Upper lobe of left lung (tissue), 4 donors: Measurements from ENCODE around the gene PRPS2.

Source experiments
- EP300 ChIP-seq, 4 donors: sonication (generic); formaldehyde crosslinking; IDR thresholded peaks; one replicate each; pipeline ENCODE4 v1.5.1; 2017; ENCODE audit warnings: antibody characterized with exemption in 4 of 4, control low read depth in 2 of 4
- POLR2A ChIP-seq, 4 donors: fragments of 450-650 bp; IDR thresholded peaks; one replicate each; pipeline ENCODE4 v1.5.1; 2016 to 2017; ENCODE audit warnings: antibody characterized with exemption in 4 of 4, mild to moderate bottlenecking in 2 of 4
- POLR2AphosphoS5 ChIP-seq, 2 donors: sonication (generic); formaldehyde crosslinking; IDR thresholded peaks; one replicate each; pipeline ENCODE4 v1.5.1; 2017; ENCODE audit warnings: antibody characterized with exemption in 2 of 2
- TF ChIP-seq, protein P1 (sequence below), 6 experiments: fragments of 450-650 bp in 4 of 6; fragments of 200-600 bp in 2 of 6; sonication (generic) in 2 of 6; IDR thresholded peaks; one replicate each; pipeline ENCODE4 v1.5.1; 2016 to 2019; ENCODE audit warnings: antibody characterized with exemption in 6 of 6

DNA sequence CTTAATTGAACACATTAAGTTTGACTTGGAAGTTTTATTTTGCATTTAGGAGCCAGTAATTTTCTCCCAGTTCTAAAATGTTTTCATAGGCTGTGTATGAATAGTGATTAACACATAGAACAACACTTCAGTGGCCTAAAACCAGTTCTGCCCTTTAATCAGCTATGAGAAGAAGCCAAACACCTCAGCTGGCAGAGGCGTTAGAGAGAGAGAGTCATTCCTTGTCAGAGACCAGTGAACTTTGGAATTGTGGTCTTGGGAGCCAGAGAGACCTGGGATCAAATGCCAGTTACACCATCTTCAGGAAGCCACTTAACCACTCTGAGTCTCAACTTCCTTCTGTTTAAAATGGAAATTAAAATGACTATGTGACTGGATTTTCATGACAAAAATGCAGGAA, 39.3 kb upstream of the PRPS2 start:
- TF ChIP-seq, protein P1, sequence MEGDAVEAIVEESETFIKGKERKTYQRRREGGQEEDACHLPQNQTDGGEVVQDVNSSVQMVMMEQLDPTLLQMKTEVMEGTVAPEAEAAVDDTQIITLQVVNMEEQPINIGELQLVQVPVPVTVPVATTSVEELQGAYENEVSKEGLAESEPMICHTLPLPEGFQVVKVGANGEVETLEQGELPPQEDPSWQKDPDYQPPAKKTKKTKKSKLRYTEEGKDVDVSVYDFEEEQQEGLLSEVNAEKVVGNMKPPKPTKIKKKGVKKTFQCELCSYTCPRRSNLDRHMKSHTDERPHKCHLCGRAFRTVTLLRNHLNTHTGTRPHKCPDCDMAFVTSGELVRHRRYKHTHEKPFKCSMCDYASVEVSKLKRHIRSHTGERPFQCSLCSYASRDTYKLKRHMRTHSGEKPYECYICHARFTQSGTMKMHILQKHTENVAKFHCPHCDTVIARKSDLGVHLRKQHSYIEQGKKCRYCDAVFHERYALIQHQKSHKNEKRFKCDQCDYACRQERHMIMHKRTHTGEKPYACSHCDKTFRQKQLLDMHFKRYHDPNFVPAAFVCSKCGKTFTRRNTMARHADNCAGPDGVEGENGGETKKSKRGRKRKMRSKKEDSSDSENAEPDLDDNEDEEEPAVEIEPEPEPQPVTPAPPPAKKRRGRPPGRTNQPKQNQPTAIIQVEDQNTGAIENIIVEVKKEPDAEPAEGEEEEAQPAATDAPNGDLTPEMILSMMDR (IDR thresholded peaks at IDR 0.05), result no peak
- TF ChIP-seq POLR2AphosphoS5 (IDR thresholded peaks at IDR 0.05) (no peak), EP300 (IDR thresholded peaks at IDR 0.05) (no peak), POLR2A (IDR thresholded peaks at IDR 0.05) (no peak)
